ENCODE measurements around the gene C22orf15. TPM values are rescaled to one million over a fixed set of nuclear protein-coding genes. Genes with fewer than 3 reads are reported as not detected.

C22orf15 gene
- not detected in 5 replicates for total RNA-seq (2022; extraction: Qiagen RNA extraction)

DNA sequence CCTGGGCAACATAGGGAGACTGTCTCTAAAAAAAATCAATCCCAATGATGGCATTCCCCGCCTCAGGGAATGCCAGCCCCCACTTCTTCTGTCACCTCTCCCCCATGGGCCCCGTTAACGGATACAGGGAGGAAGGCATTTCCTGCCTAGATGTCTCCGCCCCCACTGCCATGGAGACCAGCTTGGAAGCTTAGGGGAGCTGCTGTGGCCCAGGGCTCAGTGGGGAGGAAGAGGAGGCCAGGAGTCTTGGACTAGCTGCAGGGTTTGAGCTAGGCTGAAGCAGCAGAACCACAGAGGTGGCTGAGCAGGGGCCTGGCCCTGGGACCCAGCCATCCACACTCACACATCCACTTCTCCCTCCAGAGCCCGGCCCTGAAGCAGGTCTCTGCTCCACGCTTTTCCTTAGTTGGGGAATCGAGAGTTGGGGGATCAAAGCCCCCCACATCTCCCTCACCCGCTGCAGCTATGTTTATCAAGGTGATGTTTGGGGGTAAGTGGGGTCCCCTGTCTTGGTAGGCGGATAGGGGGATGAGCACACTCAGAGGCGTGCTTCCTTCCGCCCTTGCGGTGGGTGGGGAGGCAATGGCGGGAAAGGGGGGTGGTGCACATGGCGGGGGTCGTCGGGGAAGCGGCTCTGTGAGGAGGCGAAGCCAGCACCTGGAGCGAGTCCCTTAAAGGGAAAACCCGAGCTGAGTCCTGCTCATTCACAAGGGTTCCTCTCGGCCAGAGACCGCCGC, at the start of gene C22orf15:
TSS of gene C22orf15 (plus strand) at position 149 of the 737 bp plus-strand sequence. CDS start at position 466, 317 bp downstream.

GRCh38 chr22:23750714-23751440, 11.9 kb upstream of the C22orf15 start, which contains the start of gene ZNF70:
Gene ZNF70, minus strand, starts transcription at chr22:23751112. Its CDS starts 5,972 bp downstream, at chr22:23745140.

GRCh38 chr22:23754220-23754919, 8.4 kb upstream of the C22orf15 start, which contains the start of gene VPREB3:
Gene VPREB3, minus strand, starts transcription at chr22:23754425. Its CDS starts 62 bp downstream, at chr22:23754363.

DNA sequence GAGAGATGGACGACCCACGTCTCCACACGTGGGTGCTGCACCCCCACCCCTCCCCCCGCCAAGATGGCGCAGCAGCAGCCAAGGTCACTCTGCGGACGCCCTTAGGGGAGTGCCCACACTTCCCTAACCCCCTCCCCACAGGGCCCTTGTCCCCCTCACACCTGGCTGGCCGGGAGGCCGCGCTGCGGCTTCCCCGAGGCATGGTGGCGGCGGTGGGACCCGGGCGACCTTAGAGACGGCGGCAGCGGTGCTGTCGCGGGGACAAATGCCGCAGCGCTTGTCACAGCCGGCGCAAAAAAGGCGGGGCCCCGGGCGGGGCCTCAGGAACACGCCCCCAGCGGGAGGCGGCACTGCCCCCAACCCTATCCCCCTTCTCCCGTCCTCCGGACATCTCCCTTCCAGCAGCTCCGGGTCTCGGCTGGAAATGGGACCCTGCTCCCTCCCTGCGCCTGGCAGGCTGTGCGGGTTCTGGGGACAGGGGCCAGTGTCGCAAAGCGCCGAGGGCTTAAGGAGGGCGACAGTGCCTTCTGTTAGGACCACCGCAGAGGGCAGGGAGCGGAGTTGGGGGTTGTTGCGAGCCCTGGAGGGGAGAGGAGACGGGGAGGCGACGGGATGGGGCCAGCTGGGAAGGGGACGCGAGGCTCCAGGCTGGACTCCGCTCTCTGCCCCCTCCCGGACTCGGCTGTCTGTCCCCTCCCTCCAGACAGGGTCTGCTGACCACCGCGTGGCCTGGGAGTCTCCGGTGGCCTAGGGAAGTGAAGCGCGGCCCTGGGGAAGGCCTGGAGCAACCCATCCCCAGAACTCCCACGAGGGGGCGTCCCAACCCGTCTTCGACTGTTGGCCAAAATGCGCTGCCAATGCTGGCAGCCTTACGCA, 5.1 kb downstream of the C22orf15 start, which contains the start of gene CHCHD10:
TSS of gene CHCHD10 (minus strand) at position 300 of the 876 bp plus-strand sequence. CDS start at position 202, 98 bp downstream.

DNA sequence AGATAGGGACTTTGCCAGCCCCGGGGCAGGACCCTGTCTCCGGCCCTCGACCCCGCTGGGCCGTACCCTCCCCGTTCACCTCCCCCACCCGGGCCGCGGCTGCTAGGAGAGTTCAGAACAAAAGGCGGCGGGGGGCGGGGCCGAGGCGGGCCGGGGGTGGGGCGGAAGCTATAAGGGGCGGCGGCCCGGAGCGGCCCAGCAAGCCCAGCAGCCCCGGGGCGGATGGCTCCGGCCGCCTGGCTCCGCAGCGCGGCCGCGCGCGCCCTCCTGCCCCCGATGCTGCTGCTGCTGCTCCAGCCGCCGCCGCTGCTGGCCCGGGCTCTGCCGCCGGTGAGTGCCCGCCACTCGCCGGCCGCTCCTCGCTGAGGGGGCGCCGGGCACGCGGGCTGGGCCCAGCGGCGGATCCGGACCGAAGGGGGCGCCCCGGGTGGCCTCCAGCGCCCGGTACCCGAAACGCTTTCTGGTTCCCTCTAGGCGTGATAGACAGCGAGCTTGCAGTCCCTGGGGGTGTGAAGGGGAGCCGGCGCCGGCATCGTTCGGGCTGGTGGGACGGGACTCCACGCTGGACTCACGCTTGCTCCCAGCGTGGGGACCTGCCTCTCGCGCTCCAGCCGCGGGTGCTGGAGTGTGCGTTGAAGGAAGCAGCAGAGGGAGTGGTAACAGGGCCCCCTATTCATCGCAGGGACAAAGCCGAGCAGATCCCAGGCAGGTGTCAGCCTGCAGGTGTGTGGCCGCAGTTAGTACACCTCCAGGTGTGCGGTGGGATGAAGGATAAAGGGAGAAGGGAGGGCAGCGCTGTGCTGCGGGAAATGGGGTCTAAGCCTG, 10.1 kb downstream of the C22orf15 start, which contains the start of gene MMP11:
TSS of gene MMP11 (plus strand) at position 201 of the 825 bp plus-strand sequence. CDS start at position 223, 22 bp downstream.

GRCh38 chr22:23786752-23787599, 24.2 kb downstream of the C22orf15 start, which contains the start of gene SMARCB1:
Gene SMARCB1, plus strand, starts transcription at chr22:23786966. Its CDS starts 204 bp downstream, at chr22:23787170.

Other genes starting within 250 kb of the C22orf15 start
- gene IGLL1, start 182.7 kb upstream of the C22orf15 start, total RNA-seq (2022; extraction: Qiagen RNA extraction) = not detected in 5 replicates
- gene DRICH1, start 130.7 kb upstream of the C22orf15 start, total RNA-seq (2022; extraction: Qiagen RNA extraction) = 0.11 to 0.41 TPM (median 0.12 TPM) in 4 of 5 replicates, not detected in the other
- not detected in 5 replicates for gene RGL4, start 72.0 kb upstream of the C22orf15 start, total RNA-seq (2022; extraction: Qiagen RNA extraction)
- gene ZNF70, start 11.9 kb upstream of the C22orf15 start, total RNA-seq (2022; extraction: Qiagen RNA extraction) = 1.1 to 1.5 TPM (median 1.3 TPM) in 5 replicates
- 0.33 to 1.2 TPM (median 0.80 TPM) in 5 replicates for gene VPREB3, start 8.6 kb upstream of the C22orf15 start, total RNA-seq (2022; extraction: Qiagen RNA extraction)
- gene CHCHD10, start 5.0 kb downstream of the C22orf15 start, total RNA-seq (2022; extraction: Qiagen RNA extraction) = 92.9 to 197 TPM (median 166 TPM) in 5 replicates
- gene MMP11, start 9.9 kb downstream of the C22orf15 start, total RNA-seq (2022; extraction: Qiagen RNA extraction) = 0.13 to 0.24 TPM (median 0.15 TPM) in 5 replicates
- gene SMARCB1, start 24.0 kb downstream of the C22orf15 start, total RNA-seq (2022; extraction: Qiagen RNA extraction) = 49.6 to 56.0 TPM (median 54.7 TPM) in 5 replicates
- 0.35 to 0.88 TPM (median 0.74 TPM) in 5 replicates for gene DERL3, start 76.0 kb downstream of the C22orf15 start, total RNA-seq (2022; extraction: Qiagen RNA extraction)
- 7.9 to 11.3 TPM (median 10.2 TPM) in 5 replicates for gene SLC2A11, start 94.9 kb downstream of the C22orf15 start, total RNA-seq (2022; extraction: Qiagen RNA extraction)
- 512 to 892 TPM (median 860 TPM) in 5 replicates for gene MIF, start 131.4 kb downstream of the C22orf15 start, total RNA-seq (2022; extraction: Qiagen RNA extraction)
- 0.16 to 0.35 TPM (median 0.26 TPM) in 5 replicates for gene GSTT2B, start 198.2 kb downstream of the C22orf15 start, total RNA-seq (2022; extraction: Qiagen RNA extraction)
- gene DDTL, start 203.9 kb downstream of the C22orf15 start, total RNA-seq (2022; extraction: Qiagen RNA extraction) = 1.4 to 2.3 TPM (median 1.6 TPM) in 5 replicates
- gene DDT, start 211.5 kb downstream of the C22orf15 start, total RNA-seq (2022; extraction: Qiagen RNA extraction) = 107 to 148 TPM (median 134 TPM) in 5 replicates
- not detected in 5 replicates for gene GSTT2, start 217.1 kb downstream of the C22orf15 start, total RNA-seq (2022; extraction: Qiagen RNA extraction)
- not detected in 5 replicates for gene GSTT4, start 242.5 kb downstream of the C22orf15 start, total RNA-seq (2022; extraction: Qiagen RNA extraction)
- 20.6 to 38.7 TPM (median 35.5 TPM) in 5 replicates for gene CABIN1, start 248.3 kb downstream of the C22orf15 start, total RNA-seq (2022; extraction: Qiagen RNA extraction)

Measured in A549 treated with dexamethasone at 1 μM for 4 hours (cell line).